Measurements from ENCODE around the gene PAM. TPM values are rescaled to one million over a fixed set of nuclear protein-coding genes. Genes with fewer than 3 reads are reported as not detected.

PAM gene
- total RNA-seq, 1 donor from 2014 or later = 171 TPM

- DNase-seq = no peak
- no peak for ATAC-seq
- intact Hi-C loops (cut with DNase I) = no loop called here
Measured at GRCh38 chr5:102857076-102857818, 102.1 kb downstream of the PAM start.

GRCh38 chr5:102858221-102858620, 103.1 kb downstream of the PAM start:
- TF ChIP-seq CTCF (IDR thresholded peaks at IDR 0.05) = no peak
- no peaks in the 10 kb centered on the region for H3K9me3 ChIP-seq
- no peaks in the 10 kb centered on the region for H3K36me3 ChIP-seq
- no peak for DNase-seq
- no peak for ATAC-seq
- H3K4me3 ChIP-seq = no peak overlapping the region
- intact Hi-C loops (cut with DNase I) = no loop called here
- H3K4me1 ChIP-seq = no peaks in the 10 kb centered on the region
- no peak overlapping the region for H3K27ac ChIP-seq
- H3K27me3 ChIP-seq (ENCODE audit: low read depth) = no peaks in the 10 kb centered on the region

More at GRCh38 chr5:102857076-102857818, 102.1 kb downstream of the PAM start:
- H3K9me3 ChIP-seq = no peaks in the 10 kb centered on the region
- H3K4me1 ChIP-seq = no peaks in the 10 kb centered on the region
- no peak for TF ChIP-seq CTCF (IDR thresholded peaks at IDR 0.05)
- H3K4me3 ChIP-seq = no peak overlapping the region
- no peak overlapping the region for H3K27ac ChIP-seq
- no peaks in the 10 kb centered on the region for H3K36me3 ChIP-seq
- H3K27me3 ChIP-seq (ENCODE audit: low read depth) = no peaks in the 10 kb centered on the region

- no peak for ATAC-seq
- H3K9me3 ChIP-seq = no peaks in the 10 kb centered on the region
- intact Hi-C loops (cut with DNase I) = no loop called here
Measured at GRCh38 chr5:102858808-102859207, 103.7 kb downstream of the PAM start.

GRCh38 chr5:102860035-102860434, 104.9 kb downstream of the PAM start:
- DNase-seq = no peak
- no peak overlapping the region for H3K4me3 ChIP-seq
- H3K27ac ChIP-seq = no peak overlapping the region
- no peaks in the 10 kb centered on the region for H3K27me3 ChIP-seq (ENCODE audit: low read depth)
- H3K36me3 ChIP-seq = no peaks in the 10 kb centered on the region
- no peaks in the 10 kb centered on the region for H3K9me3 ChIP-seq
- ATAC-seq = no peak
- intact Hi-C loops (cut with DNase I) = no loop called here
- TF ChIP-seq CTCF (IDR thresholded peaks at IDR 0.05) = no peak
- H3K4me1 ChIP-seq = peaks cover 14% of the 10 kb centered on the region

More at GRCh38 chr5:102858808-102859207, 103.7 kb downstream of the PAM start:
- Histone ChIP-seq H3K36me3 (no peaks in the 10 kb centered on the region), H3K27me3 (ENCODE audit: low read depth) (no peaks in the 10 kb centered on the region), H3K4me1 (peaks cover 2% of the 10 kb centered on the region), H3K4me3 (no peak overlapping the region), H3K27ac (no peak overlapping the region)
- no peak for TF ChIP-seq CTCF (IDR thresholded peaks at IDR 0.05)
- no peak for DNase-seq

GRCh38 chr5:102863058-102863457, 108.0 kb downstream of the PAM start:
- Histone ChIP-seq H3K27me3 (ENCODE audit: low read depth) (no peaks in the 10 kb centered on the region), H3K4me1 (peaks cover 24% of the 10 kb centered on the region), H3K4me3 (no peak overlapping the region), H3K9me3 (no peaks in the 10 kb centered on the region), H3K27ac (no peak overlapping the region), H3K36me3 (no peaks in the 10 kb centered on the region)
- no peak for ATAC-seq
- TF ChIP-seq CTCF (IDR thresholded peaks at IDR 0.05) = no peak
- intact Hi-C loops (cut with DNase I) = no loop called here
- no peak for DNase-seq

Data from lower lobe of right lung (tissue), 2 donors.